NT2/D1 (cell line): ENCODE results near the gene GPI.

Experiments
- SUZ12 ChIP-seq: IDR thresholded peaks from 2 replicates; pipeline ENCODE4 v1.6.1; 2011; ENCODE audit not compliant: insufficient read length, insufficient read depth; ENCODE audit errors: extremely low read depth
- YY1 ChIP-seq: IDR thresholded peaks from 2 replicates; pipeline ENCODE4 v1.6.1; 2011; ENCODE audit not compliant: insufficient read length, insufficient read depth

- TF ChIP-seq YY1 (no peak), SUZ12 (no peak)
Measured at GRCh38 chr19:34343751-34344150, 21.2 kb upstream of the GPI start.
